Stimulated activated CD8-positive, alpha-beta memory T cell treated with anti-CD3 and anti-CD28 coated beads, Interleukin-4, amount 100 ng/mL, for 24 hours (primary cell): ENCODE data around the gene KCNN3.

Experiments used
- DNase-seq: peaks from one replicate; pipeline ENCODE4 v3.0.0-alpha.2; 2020; ENCODE audit warnings: low read depth

KCNN3 gene

DNA sequence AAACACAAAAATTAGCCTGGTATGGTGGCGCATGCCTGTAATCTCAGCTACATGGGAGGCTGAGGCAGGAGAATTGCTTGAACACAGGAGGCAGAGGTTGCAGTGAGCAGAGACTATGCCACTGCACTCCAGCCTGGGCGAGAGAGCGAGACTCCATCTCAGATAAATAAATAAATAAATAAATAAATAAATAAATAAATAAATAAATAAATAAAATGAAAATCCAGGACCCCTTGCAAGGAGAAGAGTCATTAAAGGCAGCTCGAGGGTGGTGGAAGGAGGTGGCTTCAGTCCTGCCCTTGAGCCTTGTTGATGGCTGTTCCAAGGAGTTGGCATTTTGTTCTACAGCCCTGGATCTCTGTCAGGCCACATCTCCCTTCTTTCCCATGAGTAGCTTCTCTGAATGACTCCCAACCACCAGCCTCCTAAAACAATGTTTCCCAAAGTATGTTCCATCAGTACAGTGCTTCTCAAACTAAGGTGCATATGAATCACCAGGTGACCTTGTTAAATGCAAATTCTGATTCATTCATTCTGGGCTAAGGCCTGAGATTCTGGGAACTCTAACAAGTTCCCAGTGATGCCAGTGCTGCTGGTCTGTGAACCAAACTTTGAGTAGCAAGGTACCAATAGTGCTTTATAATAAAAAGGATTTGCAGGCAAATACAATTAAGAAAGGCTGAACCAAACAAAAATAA is 99.0 kb downstream of the KCNN3 start:
- DNase-seq: no peak

DNA sequence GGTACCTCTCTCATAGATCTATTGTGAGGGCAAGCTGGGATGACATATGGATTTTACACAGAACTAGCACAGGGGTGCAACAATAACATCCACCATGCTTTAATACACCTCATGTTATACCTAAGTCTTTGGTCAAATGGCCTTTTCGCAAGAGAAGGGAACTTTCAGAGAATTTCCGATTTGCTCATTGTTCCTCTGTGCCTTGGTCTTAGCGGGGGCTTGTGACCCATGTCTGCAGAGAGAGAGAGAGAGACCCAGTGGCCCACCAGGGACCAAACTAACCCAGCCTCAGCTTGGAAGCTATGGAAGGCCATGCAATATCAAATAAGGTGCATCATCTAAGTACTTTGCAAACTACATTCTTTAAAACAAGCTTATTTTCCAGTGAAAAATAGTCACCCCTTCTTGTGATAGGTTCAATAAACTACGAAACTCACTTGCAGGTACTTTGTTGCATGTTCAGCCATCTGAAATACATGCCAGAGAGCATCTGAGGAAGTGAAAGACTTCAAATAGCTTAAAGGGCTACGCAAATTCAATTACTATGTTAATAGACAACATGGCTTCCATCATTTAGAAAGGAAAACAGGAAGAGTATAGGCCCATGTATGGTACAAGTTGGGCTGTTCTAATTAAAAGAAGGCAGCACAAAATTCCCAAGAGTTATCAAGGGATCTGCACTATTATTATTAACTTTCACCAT is 100.7 kb downstream of the KCNN3 start:
- DNase-seq: no peak

DNA sequence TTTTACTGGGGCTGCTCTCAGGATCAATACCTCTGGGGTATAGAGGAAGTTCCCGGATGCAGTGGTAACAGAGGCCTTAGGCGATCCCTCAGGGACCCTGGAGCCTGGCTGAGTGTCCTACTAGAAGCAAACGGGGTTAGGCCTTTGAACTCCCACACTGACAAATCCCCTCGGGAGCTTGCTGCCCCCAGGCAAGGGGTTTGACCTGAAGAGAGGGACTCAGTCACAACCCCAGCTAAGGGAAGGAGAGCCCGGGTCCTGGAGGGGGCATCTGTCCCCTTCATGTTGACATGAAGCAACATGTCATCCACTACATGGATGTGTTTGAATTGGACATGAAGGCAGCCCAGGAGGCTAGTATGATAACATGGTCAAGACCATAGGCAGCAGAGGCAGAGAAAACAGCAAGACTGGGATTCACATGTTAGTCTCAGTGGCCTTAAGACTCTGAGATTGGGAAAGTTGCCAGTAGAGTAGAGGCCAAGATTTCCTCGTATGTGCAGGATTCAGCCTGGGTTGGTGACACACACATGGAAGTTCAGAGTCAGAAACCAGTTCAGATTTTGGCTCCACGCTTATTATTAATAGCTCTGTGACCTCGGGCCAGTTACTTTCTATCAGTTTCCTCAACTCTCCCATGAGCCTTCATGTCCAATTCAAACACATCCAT is 101.5 kb downstream of the KCNN3 start:
- no peak for DNase-seq

GRCh38 chr1:154767315-154768240 is 102.5 kb downstream of the KCNN3 start:
- no peak for DNase-seq

- no peak for DNase-seq
These were observed 104.1 kb downstream of the KCNN3 start for GRCh38 chr1:154765970-154766369.

DNA sequence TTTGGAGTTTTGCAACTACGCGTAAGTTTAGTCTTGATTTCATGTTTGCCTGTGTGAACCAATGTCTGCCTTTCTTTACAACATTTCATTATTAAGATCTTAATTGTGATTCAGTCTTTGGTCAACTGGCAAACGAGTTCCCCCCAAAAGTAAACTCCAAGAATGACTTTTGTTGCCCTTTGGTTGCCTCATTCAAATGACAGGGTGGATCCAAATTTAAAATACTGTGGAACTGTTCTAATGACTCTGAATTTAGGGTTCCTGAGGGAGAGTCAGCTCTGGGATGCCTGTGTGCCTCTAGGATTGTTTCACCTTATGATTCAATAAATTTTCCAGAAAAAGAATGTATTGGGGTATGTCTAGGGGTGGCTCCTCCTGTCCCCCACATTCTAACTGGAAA is 105.3 kb downstream of the KCNN3 start:
- DNase-seq: no peak

DNA sequence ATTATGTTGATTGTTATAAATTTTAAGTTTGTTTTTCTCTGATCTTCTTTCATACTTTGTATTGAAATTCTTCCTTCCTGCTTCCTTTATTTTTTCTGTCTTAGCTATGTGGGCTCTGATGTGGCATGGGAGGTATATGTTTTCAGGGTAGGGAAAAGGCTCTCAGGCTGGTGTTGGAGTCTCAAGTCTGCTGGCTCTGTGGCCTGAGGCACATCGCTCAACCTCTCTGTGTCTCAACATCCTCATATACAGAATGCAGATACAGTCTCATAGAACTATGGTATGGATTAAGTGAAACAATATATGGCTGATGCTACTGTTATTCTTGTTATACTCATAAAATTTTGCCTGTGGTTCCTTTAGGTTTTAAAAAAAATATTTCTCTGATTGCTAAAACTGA is 105.9 kb downstream of the KCNN3 start:
- no peak for DNase-seq

GRCh38 chr1:154760469-154760933 is 109.6 kb downstream of the KCNN3 start:
- DNase-seq: peak; percentile 78

DNA sequence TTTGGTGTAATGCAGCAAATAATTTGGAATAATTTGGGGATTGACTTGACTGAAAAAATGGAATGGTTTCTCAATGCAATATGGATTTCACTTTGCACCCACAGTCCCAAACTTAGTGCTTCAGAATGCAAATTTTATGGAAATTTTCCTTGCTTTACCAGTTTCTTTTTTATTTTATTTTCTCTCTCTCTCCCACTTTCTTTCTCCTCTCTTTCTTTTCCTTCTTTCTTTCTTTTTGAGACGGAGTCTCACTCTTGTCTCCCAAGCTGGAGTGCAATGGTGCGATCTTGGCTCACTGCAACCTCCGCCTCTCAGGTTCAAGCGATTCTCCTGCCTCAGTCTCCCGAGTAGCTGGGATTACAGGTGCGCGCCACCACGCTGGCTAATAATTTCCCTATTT is 110.3 kb downstream of the KCNN3 start:
- DNase-seq: no peak

DNA sequence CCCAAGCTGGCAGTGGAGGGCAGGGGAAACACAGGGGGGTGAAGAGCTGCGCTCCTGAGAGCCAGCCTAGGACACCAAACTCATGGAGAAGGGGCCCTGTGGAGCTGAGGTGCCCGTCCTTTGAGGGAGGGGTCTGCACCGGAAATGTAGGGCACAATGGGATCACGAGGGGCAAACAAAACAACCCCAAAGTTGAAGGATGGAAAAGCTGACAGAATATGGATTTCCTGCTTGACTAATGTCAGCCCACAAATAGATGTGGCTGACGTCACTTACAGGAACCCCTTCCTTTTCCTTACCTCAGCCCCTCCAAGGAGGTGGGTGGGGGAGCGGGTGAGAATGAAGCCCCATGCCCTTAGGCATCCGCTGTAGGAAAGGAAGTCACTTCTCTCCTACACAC is 110.9 kb downstream of the KCNN3 start:
- DNase-seq: peak; percentile 36

DNA sequence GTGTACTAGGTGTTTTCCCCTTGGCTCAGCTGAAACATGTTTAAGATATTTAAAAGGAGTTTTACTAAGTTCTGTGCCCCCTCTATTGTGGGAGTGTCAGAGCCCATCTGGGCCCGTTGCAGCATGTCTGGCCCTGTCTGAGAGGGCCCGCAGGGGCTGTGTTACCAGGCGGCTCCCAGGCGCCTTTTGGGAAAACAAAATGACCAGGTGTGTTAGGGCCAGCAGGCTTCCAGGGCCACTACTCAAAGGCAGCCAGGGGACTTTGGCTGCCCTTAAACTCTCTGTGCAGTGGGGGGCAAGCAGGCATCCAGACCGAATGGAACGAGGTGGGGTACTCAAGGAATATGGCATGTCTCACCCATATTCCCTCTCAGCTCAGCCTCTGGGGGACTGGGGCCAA is 111.7 kb downstream of the KCNN3 start:
- no peak for DNase-seq

GRCh38 chr1:154756793-154757548 is 113.1 kb downstream of the KCNN3 start:
- no peak for DNase-seq

DNA sequence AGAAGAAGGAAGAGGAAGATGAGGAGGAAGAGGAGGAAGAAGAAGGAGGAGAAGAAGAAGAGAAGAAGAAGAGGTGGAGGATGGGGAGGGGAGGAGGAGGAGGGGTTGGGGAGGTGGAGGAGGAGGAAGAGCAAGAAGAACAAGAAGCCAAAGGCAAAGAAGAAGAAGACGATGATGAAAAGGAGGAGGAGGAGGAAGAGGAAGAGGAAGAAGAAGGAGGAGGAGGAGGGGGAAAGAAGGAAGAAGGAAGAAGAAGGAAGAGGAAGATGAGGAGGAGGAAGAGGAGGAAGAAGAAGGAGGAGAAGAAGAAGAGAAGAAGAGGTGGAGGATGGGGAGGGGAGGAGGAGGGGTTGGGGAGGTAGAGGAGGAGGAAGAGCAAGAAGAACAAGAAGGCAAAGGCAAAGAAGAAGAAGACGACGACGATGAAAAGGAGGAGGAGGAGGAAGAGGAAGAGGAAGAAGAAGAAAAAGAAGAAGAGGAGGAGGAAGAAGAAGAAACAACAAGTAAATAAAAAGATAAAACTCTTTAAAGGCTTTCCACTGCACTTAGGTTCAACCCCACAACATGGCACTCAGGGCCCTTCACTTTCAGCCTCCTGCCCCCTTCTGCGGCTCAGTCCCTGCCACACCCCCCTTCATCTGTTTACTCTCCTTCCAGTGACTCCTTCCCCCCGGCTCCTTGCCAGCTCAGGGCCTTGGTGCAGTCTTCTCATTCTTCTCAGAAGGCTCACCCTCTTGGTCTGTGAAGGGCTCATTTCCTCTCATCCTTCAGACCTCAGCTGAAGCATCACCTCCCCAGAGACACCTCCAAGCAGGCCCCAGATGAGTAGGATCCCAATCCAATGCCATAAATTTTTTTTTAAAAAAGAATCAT is 114.0 kb downstream of the KCNN3 start:
- DNase-seq: no peak

- no peak for DNase-seq
These were observed 116.7 kb downstream of the KCNN3 start for GRCh38 chr1:154753426-154753825.

- DNase-seq: no peak
These were observed 117.6 kb downstream of the KCNN3 start for GRCh38 chr1:154752273-154753030.

GRCh38 chr1:154751690-154752089 is 118.4 kb downstream of the KCNN3 start:
- DNase-seq: no peak

DNA sequence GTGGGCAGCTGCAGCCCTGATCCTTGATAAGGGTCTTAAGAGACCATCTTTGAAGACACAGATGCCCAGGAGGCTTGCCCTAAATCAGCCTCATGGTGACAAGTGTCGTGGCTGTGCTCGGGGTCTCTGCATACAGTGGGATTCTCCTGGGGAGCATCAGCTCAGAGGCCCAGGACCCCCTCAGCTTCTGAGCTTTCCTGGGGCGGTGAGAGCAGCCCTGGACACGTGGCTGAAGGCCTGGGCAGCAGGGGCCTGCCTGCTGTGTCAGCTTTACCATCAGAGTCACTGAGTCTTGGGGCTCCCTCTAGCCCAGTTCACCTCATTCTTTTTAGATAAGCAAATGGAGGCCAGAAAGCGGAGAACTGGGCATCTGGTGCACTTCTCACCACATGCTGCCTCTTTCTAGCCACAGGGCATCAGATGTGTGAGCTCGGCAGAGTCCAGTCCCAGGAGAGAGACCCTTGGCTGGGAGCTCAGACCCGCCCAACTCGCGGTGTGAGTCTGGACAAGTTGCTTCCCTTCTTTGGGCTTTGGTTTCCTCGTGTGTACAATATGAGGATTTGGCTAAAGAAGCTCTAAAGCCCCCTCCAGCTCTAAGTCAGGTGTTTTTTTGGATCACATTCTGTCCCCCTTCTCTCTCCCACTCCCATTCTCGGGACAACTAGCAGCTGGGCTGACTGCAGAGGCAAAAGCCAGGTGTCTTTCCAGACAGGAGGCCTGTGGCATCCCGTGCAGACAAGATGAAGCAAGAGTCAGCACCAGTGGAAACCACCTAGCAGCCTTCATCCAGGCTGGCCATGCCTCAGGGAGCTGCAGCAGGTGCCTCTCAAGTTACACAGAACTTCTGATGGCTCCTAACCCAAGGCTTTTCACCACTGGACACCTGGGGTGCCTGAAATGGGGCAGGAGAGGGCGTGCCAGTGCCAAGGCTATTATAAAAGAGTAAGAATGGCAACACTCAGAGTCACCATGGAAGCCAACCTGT is 119.1 kb downstream of the KCNN3 start:
- no peak for DNase-seq

DNA sequence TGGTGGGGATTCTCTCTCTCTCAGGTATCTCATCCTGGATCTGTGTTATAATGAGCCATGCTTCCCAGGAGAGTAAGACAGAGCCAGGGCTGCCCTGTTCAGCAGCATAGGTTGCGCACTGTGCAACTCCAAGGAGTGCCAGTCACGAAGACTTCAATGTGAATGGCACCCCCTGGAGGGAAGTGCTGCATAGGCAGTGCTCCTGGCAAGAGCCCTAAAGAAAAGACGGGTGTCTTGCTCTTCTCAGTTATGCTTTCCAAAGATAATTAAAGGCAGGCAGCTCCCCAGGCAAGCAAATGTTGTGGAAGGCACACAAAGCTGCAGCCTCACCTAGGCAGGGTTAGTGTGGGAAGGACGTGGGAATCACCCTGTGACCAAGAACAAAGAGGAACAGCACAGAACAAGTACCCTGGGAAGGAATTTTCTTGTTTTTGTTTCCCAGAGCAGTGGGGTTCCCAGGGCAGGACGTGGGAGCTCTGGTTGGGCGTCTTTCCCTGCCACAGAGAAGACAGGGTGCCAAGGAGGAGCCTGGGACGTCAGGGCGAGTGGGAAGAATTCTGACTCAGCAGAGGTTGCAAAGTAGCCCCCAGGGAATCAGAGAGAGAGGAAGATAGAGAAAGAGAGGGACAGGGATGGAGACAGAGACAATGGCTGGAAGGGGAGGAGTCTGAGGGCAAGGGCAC is 120.9 kb downstream of the KCNN3 start:
- no peak for DNase-seq
